WI38 (cell line): ENCODE measurements around the gene NT5DC3.

Experiments
- H3K4me3 ChIP-seq: 2 replicates; pipeline ENCODE4 v1.5.1; 2011; ENCODE audit warnings: low read depth, mild to moderate bottlenecking, control low read depth, low read length
- CTCF ChIP-seq: IDR thresholded peaks from 2 replicates; pipeline ENCODE4 v1.5.1; 2012; ENCODE audit warnings: low read depth, mild to moderate bottlenecking, control low read depth, low read length

The NT5DC3 gene

GRCh38 chr12:103758310-103759089 is 82.5 kb downstream of the NT5DC3 start:
- TF ChIP-seq CTCF, result no peak
- H3K4me3 ChIP-seq, result no peak overlapping the region

GRCh38 chr12:103757248-103757647 is 83.8 kb downstream of the NT5DC3 start:
- no peak for TF ChIP-seq CTCF
- H3K4me3 ChIP-seq, result no peak overlapping the region

- no peak overlapping the region for H3K4me3 ChIP-seq
- TF ChIP-seq CTCF, result no peak
These were observed 84.6 kb downstream of the NT5DC3 start for GRCh38 chr12:103756443-103756842.

- no peak overlapping the region for H3K4me3 ChIP-seq
- TF ChIP-seq CTCF, result no peak
These were observed 85.6 kb downstream of the NT5DC3 start for GRCh38 chr12:103755425-103755824.

GRCh38 chr12:103751600-103751999 is 89.4 kb downstream of the NT5DC3 start:
- H3K4me3 ChIP-seq, result no peak overlapping the region

GRCh38 chr12:103751171-103751570 is 89.9 kb downstream of the NT5DC3 start:
- 0 out of 2 replicates have a peak, but pooled peaks have one; percentile 14 for TF ChIP-seq CTCF
- no peak overlapping the region for H3K4me3 ChIP-seq

More at GRCh38 chr12:103751600-103751999, 89.4 kb downstream of the NT5DC3 start:
- TF ChIP-seq CTCF, result no peak

GRCh38 chr12:103748875-103749274 is 92.2 kb downstream of the NT5DC3 start:
- H3K4me3 ChIP-seq, result no peak overlapping the region
- TF ChIP-seq CTCF, result no peak
